Uterus (tissue), 2 donors: ENCODE data around the gene SGK2.

Experiments used
- CTCF ChIP-seq, 4 experiments: fragments of 200-600 bp in 2 of 4; fragments of 450-650 bp in 2 of 4; sonication (generic) in 2 of 4; IDR thresholded peaks; one replicate each; pipeline ENCODE4 v1.5.1; 2016 to 2019; ENCODE audit warnings: antibody characterized with exemption in 4 of 4, mild to moderate bottlenecking in 2 of 4, moderate library complexity in 1 of 4
- POLR2A ChIP-seq, 2 donors: fragments of 450-650 bp; IDR thresholded peaks; one replicate each; pipeline ENCODE4 v1.6.1; 2016; ENCODE audit warnings: antibody characterized with exemption in 2 of 2, mild to moderate bottlenecking in 1 of 2, moderate library complexity in 1 of 2

- TF ChIP-seq CTCF (IDR thresholded peaks at IDR 0.05) (no peak), POLR2A (IDR thresholded peaks at IDR 0.05) (no peak)
Measured at GRCh38 chr20:43563991-43564390, 5.2 kb downstream of the SGK2 start.
